HG02970 (cell line): ENCODE data around the gene THOP1.
A peak's percentile ranks its signal among the peaks of the same experiment; 100 is the strongest.
"Not testable (repeated sequence)": the region's sequence is repeated elsewhere in the genome, so short reads cannot be mapped to it uniquely, and the experiment has no call there.

ENCODE experiments used
- ATAC-seq: cut with Tn5 transposase; IDR thresholded peaks from one replicate; pipeline ENCODE4 v1.9.1; 2021; ENCODE audit warnings: mild to moderate bottlenecking, moderate library complexity, moderate number of reproducible peaks; ENCODE audit not compliant: unreplicated experiment, low FRiP score

THOP1 gene

GRCh38 chr19:2779121-2779740, 6.1 kb upstream of the THOP1 start:
- no peak for ATAC-seq

- ATAC-seq: no peak
Observed at GRCh38 chr19:2780284-2780683, 5.0 kb upstream of the THOP1 start.

- no peak for ATAC-seq
Observed at GRCh38 chr19:2782329-2782935, 2.9 kb upstream of the THOP1 start.

- ATAC-seq: peak; percentile 65
Observed at GRCh38 chr19:2782936-2783780, 2.1 kb upstream of the THOP1 start, which contains the start of gene SGTA. TSS of gene SGTA (minus strand) at chr19:2783273. CDS start at chr19:2769068, 14,205 bp downstream.

GRCh38 chr19:2783781-2784145, 1.5 kb upstream of the THOP1 start:
- no peak for ATAC-seq

- no peak for ATAC-seq
Observed at GRCh38 chr19:2787115-2787514, 1.8 kb downstream of the THOP1 start.

- ATAC-seq: no peak
Observed at GRCh38 chr19:2788237-2788636, 2.9 kb downstream of the THOP1 start.

- ATAC-seq: no peak
Observed at GRCh38 chr19:2790194-2790556, 4.9 kb downstream of the THOP1 start.

GRCh38 chr19:2790557-2791271, 5.4 kb downstream of the THOP1 start:
- no peak for ATAC-seq

- no peak for ATAC-seq
Observed at GRCh38 chr19:2791440-2791839, 6.1 kb downstream of the THOP1 start.

- no peak for ATAC-seq
Observed at GRCh38 chr19:2791876-2792275, 6.6 kb downstream of the THOP1 start.

- not testable (repeated sequence) for ATAC-seq
Observed at GRCh38 chr19:2792666-2793065, 7.4 kb downstream of the THOP1 start.

- ATAC-seq: no peak
Observed at GRCh38 chr19:2793126-2793525, 7.8 kb downstream of the THOP1 start.

GRCh38 chr19:2793577-2793976, 8.3 kb downstream of the THOP1 start:
- ATAC-seq: no peak

- ATAC-seq: no peak
Observed at GRCh38 chr19:2795827-2796658, 10.7 kb downstream of the THOP1 start.

- ATAC-seq: no peak
Observed at GRCh38 chr19:2796659-2797266, 11.5 kb downstream of the THOP1 start.

- ATAC-seq: no peak
Observed at GRCh38 chr19:2797280-2797679, 12.0 kb downstream of the THOP1 start.

- no peak for ATAC-seq
Observed at GRCh38 chr19:2798158-2798685, 12.9 kb downstream of the THOP1 start.

GRCh38 chr19:2798733-2799132, 13.4 kb downstream of the THOP1 start:
- no peak for ATAC-seq
